GM12875 (cell line): ENCODE measurements around the gene CLEC1A.

Experiments used
- H3K4me3 ChIP-seq: one replicate; pipeline ENCODE4 v1.5.1; 2011; ENCODE audit warnings: low read depth, low read length, control low read depth
- CTCF ChIP-seq: IDR thresholded peaks from 2 replicates; pipeline ENCODE4 v1.5.1; 2011; ENCODE audit warnings: low read depth, mild to moderate bottlenecking, control low read depth, inconsistent platforms, low read length, moderate library complexity, borderline replicate concordance; ENCODE audit not compliant: insufficient read depth

The CLEC1A gene

GRCh38 chr12:10088955-10089900 is 9.6 kb downstream of the CLEC1A start:
- no peak overlapping the region for H3K4me3 ChIP-seq
- no peak for TF ChIP-seq CTCF

- no peak for TF ChIP-seq CTCF
- H3K4me3 ChIP-seq = no peak overlapping the region
These were observed 10.8 kb downstream of the CLEC1A start for GRCh38 chr12:10088031-10088430.

- no peak overlapping the region for H3K4me3 ChIP-seq
- no peak for TF ChIP-seq CTCF
These were observed 12.4 kb downstream of the CLEC1A start for GRCh38 chr12:10086387-10086786.

- no peak for TF ChIP-seq CTCF
- H3K4me3 ChIP-seq = no peak overlapping the region
These were observed 14.1 kb downstream of the CLEC1A start for GRCh38 chr12:10084733-10085132.

GRCh38 chr12:10082117-10082874 is 16.5 kb downstream of the CLEC1A start:
- no peak for TF ChIP-seq CTCF
- no peak overlapping the region for H3K4me3 ChIP-seq

GRCh38 chr12:10075451-10075850 is 23.3 kb downstream of the CLEC1A start:
- no peak overlapping the region for H3K4me3 ChIP-seq
- TF ChIP-seq CTCF = no peak

- TF ChIP-seq CTCF = no peak
- H3K4me3 ChIP-seq = no peak overlapping the region
These were observed 25.5 kb downstream of the CLEC1A start for GRCh38 chr12:10073261-10073660.
